NCI-H1436 (cell line): ENCODE measurements around the gene SELENOM.
"Not testable (repeated sequence)": the region's sequence is repeated elsewhere in the genome, so short reads cannot be mapped to it uniquely, and the experiment has no call there.

ENCODE experiments used
- DNase-seq: peaks from one replicate; lab custom pipeline; 2025; lab: John Stamatoyannopoulos, UW

Gene SELENOM

GRCh38 chr22:31105282-31105929, 2.0 kb downstream of the SELENOM start:
- no peak for DNase-seq

DNA sequence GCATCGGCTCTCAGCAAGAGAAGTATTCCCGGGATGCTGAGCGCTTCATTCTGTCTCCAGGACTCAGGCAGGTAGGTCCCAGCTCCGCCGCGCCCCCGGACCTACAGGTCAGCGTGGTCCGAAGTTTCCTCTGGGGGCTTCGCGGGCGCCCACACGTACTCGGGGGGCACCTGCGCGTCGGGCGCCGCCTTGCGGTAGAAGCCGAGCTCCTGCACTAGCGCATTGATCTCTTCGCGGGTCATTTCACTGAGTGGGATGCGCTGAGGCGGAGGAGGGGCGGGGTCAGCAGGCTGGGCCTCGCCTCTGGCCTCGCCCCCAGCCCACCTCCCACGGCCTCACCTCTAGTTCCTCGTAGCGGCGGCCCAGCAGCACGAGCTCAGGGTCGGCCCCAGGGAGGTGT, 2.5 kb downstream of the SELENOM start:
- no peak for DNase-seq

GRCh38 chr22:31103899-31104694, 3.3 kb downstream of the SELENOM start:
- no peak for DNase-seq

- DNase-seq = no peak
These were observed 4.3 kb downstream of the SELENOM start for GRCh38 chr22:31103111-31103510.

- DNase-seq = no peak
These were observed 4.8 kb downstream of the SELENOM start for GRCh38 chr22:31102441-31103081.

DNA sequence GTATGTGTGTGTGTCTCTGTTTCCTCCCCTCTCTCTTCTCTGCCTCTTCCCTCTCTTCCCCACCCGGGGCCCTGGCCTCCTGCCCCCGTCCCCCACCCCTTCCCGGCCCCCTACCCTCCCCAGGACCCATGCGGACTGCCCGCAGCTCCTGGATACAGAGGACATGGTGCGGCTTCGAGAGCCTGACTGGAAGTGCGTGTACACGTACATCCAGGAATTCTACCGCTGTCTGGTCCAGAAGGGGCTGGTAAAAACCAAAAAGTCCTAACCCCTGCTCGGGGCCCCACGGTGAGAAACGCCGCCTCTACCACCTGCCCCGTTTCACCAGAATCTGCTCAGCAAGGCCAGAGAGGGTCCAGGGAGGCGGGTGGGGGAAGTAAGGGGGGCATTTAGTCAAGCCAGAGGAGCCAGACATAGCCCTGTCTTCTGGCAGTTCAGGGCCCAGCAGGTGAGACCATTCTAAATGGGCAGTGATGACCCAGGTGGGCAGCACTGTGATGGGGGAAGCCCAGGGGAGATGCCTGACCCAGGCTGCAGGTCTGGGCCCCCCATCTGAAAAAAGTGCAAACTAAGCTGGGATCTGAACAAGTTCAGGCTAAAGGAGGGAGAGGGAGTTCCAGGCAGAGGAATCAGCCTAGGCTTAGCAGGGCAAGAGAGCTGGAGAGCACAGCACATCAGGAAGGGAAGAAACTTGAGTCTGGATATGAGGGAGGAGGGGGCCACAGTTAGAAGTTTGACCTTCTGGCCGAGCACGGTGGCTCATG, 6.4 kb downstream of the SELENOM start:
- DNase-seq = no peak

DNA sequence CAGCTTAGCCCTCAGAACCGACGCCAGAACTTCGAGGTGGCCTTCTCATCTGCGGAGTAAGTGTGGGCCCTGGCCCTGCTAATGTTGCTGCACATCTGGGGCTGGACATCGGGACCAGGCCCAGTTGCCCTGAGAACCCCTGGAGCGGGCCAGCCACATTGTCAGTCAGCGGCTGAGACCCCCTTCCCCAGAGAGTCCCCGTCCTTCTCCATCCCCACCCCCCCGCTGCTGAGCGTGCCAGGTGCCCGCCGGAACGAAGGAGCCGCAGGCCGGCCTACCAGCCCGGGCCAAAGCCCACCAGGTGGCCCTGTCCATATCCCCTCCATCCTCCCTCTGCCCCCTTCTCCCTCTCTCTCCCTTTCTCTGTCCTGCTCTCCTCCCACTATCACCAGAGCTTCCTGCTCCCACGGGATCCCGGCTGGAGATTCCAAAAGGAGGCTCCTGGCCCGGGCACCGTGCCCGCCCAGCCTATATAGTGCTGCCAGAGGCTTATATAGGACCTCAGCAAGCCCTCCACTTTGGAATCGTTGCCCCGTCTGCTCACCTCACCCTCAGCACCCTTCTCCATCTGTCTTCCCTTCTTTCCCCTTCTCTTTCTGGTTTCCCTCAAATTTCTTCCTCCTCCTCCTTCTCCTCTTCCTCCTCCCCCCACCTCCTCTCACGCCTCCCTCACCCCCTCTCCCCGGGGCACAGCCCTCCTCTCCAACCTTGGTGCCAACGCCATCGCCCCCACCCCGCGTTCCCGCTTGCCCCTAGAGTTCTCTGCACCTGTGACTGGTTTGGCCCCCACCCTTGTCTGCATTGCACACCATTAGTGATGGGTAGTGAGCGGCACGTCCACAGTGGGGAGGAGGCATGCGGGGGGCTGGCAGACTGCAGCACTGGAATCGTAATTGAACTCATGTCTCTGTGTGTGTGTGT, 7.3 kb downstream of the SELENOM start:
- no peak for DNase-seq

- no peak for DNase-seq
These were observed 8.0 kb downstream of the SELENOM start for GRCh38 chr22:31099386-31099785.

- DNase-seq = no peak
These were observed 8.7 kb downstream of the SELENOM start for GRCh38 chr22:31098632-31099110.

DNA sequence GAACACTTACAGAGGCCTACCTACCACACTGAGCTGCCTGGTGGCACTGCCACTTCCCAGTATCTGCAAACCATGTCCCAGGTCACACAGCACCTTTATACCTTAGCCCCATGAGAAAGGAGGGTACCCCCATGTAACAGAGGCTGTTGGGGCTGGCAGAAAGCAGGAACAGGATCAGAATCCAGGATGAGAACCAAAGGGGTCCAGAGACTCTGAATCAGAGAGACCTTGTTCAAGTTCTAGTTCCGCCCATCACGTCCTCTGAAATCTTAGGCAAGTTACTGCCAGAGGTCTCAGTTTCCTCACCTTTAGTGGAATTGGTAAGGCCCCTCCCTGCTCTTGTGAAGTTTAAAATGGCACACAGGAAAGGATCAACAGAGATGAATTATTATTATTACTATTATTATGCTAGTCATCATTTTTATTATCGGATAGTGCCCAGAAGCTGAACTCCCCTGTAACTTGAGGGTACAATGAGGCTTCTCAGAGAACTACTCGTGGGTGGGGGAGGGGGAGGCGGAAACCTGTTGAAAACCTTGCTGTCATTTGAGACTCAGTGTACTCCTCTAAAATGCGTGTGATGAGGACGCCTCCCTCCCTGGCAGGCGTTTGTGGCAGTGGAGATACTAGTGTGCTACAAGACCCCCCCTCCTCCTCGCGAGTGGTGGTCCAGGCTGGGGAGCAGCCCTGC, 9.3 kb downstream of the SELENOM start:
- no peak for DNase-seq

- DNase-seq = not testable (repeated sequence)
These were observed 9.8 kb downstream of the SELENOM start for GRCh38 chr22:31097539-31097938.

DNA sequence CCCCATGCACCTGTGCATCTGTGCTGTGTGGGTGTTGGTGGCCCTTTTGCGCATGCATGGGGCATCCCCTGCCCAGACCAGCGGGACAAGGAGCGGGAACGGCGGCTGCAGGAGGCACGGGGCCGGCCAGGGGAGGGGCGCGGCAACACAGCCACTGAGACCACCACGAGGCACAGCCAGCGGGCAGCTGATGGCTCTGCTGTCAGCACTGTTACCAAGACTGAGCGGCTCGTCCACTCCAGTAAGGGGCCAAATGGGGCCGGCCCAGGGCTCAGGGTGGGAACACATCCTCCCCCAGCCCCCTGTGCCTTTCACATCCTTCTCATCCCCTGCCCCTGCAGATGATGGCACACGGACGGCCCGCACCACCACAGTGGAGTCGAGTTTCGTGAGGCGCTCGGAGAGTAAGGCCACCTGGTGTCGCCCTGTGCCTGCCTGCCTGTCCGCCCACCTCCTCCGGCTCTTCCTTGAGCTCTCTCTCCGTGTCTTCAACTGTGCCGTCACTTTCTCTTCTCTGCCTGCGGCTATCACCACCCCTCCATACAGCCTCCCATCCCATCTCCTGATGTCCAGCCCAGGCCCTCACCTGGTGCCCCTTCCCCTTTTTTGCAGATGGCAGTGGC, 10.6 kb downstream of the SELENOM start:
- DNase-seq = no peak

DNA sequence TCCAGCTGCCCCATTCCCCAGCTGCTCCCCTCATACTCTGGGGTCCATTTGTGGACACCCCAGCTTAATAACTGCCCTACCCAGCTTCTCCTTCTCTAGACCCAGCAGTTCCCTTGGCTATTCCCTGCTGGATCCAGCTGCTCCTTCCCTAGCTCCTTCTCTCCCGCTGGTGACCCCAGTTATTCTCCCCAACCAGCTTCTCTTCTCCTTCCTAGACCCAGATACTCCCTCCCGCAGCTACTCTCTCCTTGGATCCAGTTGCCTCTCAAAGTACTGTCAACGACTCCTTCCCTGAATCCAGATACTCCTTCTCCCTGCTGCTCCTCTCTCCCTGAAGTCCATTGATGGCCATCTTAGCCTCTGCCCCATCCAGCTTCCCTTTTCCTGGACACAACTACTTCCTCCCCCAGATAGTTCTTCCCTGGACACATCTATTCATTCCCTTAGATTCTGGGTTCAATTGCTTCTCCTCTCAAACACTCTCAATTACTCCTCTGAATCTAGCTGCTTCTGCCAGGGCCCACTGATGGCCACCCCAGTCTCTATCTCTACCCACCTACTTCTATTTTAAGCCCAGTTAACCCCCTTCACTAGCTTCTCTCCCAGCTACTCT, 11.6 kb downstream of the SELENOM start:
- DNase-seq = no peak

- DNase-seq = no peak
These were observed 12.6 kb downstream of the SELENOM start for GRCh38 chr22:31094741-31095140.

DNA sequence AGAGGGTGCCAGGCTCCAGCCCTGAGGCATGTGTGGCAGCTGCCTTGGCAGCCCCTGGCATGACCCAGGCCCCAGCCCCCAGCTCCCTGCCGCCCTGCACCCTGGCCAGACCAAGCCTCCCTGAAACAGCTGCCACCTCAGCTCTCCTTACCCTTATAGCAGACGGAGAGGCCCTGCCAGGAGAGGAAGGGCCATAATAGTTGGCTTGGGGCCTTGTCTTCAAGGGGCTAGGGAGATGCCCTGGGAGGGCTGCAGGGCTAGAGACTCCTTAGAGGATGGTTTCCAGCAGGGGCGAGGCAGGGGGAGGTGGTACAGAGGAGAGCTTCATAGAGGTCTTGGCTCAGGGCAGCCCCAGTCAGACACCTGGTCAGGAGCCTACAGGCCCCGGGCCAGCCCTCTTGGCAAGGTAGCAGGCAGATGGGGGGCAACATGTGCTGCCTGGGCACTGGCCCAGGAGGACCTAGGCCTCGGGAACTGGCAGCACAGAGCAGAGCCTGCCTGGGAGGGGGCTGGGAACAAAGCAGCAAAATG, 13.3 kb downstream of the SELENOM start:
- DNase-seq = no peak

DNA sequence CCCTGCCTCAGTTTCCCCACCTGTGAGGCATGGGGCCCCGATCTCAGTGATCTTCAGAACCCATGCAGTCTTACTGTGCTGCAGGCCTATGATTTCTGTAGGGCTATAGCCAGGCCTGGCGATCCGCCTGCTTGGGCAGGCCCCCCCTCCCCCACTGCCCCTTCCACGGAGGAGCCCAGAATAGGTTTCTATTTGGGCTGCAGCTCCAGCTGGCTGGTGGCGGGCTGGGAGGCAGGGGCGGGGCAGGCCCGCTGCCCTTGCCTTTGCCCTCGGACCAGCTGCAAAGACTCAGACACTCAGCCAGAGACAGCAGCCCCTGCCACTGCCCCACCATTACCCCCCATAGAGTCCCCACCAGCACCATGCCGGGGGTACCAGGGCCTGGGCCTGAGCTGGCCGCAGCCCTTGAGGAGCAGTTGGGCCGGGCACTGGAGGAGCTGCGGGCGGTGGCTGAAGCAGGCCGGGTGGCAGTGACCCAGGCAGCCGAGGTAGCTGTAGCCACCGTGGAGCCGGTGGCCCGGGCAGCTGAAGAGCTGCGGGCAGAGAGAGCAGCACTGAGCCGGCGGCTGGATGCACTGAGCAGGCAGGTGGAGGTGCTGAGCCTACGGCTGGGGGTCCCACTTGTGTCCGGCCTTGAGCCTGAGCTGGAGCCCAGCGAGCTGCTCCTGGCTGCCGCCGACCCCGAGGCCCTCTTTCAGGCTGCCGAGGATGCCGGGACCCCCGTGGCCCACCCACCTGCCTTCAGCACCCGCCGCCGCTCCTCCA, 14.1 kb downstream of the SELENOM start:
- no peak for DNase-seq

DNA sequence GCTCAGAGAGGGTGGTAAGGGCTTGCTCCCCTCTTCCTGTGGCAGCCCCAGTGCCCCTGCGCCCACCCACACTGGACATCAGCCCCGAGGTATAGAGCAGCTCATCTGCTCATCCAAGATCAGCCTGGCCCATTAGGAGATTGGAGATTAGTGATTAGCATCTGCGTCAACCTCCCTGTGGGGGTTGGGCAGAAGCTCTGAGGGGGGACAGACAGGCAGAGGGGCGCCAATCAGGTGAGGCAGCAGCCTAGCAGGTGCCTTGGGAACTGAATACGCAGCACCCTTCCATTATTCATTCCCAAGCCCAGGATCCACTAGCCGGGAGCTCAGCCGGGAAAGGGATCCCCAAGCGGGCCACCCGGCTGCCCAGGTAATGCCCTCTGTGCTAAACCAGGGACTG, 15.2 kb downstream of the SELENOM start:
- no peak for DNase-seq

GRCh38 chr22:31091106-31091975, 16.0 kb downstream of the SELENOM start:
- DNase-seq = no peak
